Stimulated activated CD4-positive, alpha-beta T cell treated with anti-CD3 and anti-CD28 coated beads, TNF-alpha, amount 100 ng/mL, for 1 hour (primary cell): ENCODE results near the gene COL12A1.

Experiments
- DNase-seq, 3 donors: peaks; one replicate each; pipeline ENCODE4 v3.0.0-alpha.2; 2020; ENCODE audit warnings: low read depth in 3 of 3, low spot score in 1 of 3

Gene COL12A1

GRCh38 chr6:75044846-75045245 is 161.0 kb downstream of the COL12A1 start:
- no peak for DNase-seq

GRCh38 chr6:75041381-75041780 is 164.5 kb downstream of the COL12A1 start:
- no peak for DNase-seq
